HAP-1 (cell line): Measurements from ENCODE around the gene SUN1.

ENCODE experiments used
- DNase-seq, 2 experiments: peaks; one replicate each; pipeline ENCODE4 v3.0.0-alpha.2; 2016 to 2020; ENCODE audit warnings: low spot score in 2 of 2
- H3K27me3 ChIP-seq: fragments of 250-450 bp; sonication (Bioruptor Pico); 2 replicates; pipeline ENCODE4 v1.5.1; 2020; ENCODE audit warnings: low read depth, mild to moderate bottlenecking, moderate library complexity
- H3K36me3 ChIP-seq: fragments of 250-450 bp; sonication (Bioruptor Pico); replicated peaks from 2 replicates; pipeline ENCODE4 v1.5.1; 2020; ENCODE audit warnings: mild to moderate bottlenecking
- H3K4me1 ChIP-seq: fragments of 250-450 bp; sonication (Bioruptor Pico); 2 replicates; pipeline ENCODE4 v1.5.1; 2020; ENCODE audit warnings: mild to moderate bottlenecking
- H3K4me3 ChIP-seq: fragments of 250-450 bp; sonication (Bioruptor Pico); 2 replicates; pipeline ENCODE4 v1.5.1; 2020; ENCODE audit warnings: mild to moderate bottlenecking, moderate library complexity
- H3K9me3 ChIP-seq: fragments of 250-450 bp; sonication (Bioruptor Pico); 2 replicates; pipeline ENCODE4 v1.5.1; 2020; ENCODE audit warnings: mild to moderate bottlenecking, moderate library complexity
- in situ Hi-C: fragments of 300-500 bp; cut with MboI; formaldehyde crosslinking; loops from 3 replicates; pipeline ENCODE4 v1.14.3; 2020; ENCODE audit warnings: low sequenced_read_pairs, inconsistent platforms, mixed read lengths

Gene SUN1

GRCh38 chr7:876077-876971 lies 44.0 kb downstream of the SUN1 start, which contains the start of gene GET4:
Gene GET4 (plus strand): TSS chr7:876554. CDS start chr7:876646, 92 bp downstream.
- H3K9me3 ChIP-seq, result no peaks in the 10 kb centered on the region
- H3K4me3 ChIP-seq, result peak within 1 kb of the TSS; percentile 93
- in situ Hi-C loops, result no loop called here
- peaks cover 23% of the 10 kb centered on the region for H3K4me1 ChIP-seq
- H3K36me3 ChIP-seq, result peaks cover 41% of the 10 kb centered on the region
- DNase-seq, result peak; percentile 84 to 93
- no peaks in the 10 kb centered on the region for H3K27me3 ChIP-seq

- H3K36me3 ChIP-seq, result peaks cover 40% of the 10 kb centered on the region
Measured at GRCh38 chr7:876972-877311, 44.7 kb downstream of the SUN1 start.

GRCh38 chr7:877312-878232 lies 45.3 kb downstream of the SUN1 start:
- H3K4me3 ChIP-seq, result peak overlapping the region; percentile 93
- H3K4me1 ChIP-seq, result peaks cover 23% of the 10 kb centered on the region
- peak in 1 of 2 experiments; percentile 49 for DNase-seq
- in situ Hi-C loops, result no loop called here
- H3K9me3 ChIP-seq, result no peaks in the 10 kb centered on the region
- H3K27me3 ChIP-seq, result no peaks in the 10 kb centered on the region
- peaks cover 34% of the 10 kb centered on the region for H3K36me3 ChIP-seq

More at GRCh38 chr7:876972-877311, 44.7 kb downstream of the SUN1 start:
- Histone ChIP-seq H3K9me3 (no peaks in the 10 kb centered on the region), H3K4me3 (peak overlapping the region; percentile 93), H3K27me3 (no peaks in the 10 kb centered on the region), H3K4me1 (peaks cover 23% of the 10 kb centered on the region)
- in situ Hi-C loops, result no loop called here
- peak in 1 of 2 experiments; percentile 61 for DNase-seq

- Histone ChIP-seq H3K36me3 (peaks cover 18% of the 10 kb centered on the region), H3K4me3 (no peak overlapping the region), H3K9me3 (no peaks in the 10 kb centered on the region), H3K27me3 (no peaks in the 10 kb centered on the region), H3K4me1 (peaks cover 18% of the 10 kb centered on the region)
- no peak for DNase-seq
- in situ Hi-C loops, result no loop called here
Measured at GRCh38 chr7:879093-879492, 46.8 kb downstream of the SUN1 start.

- peaks cover 18% of the 10 kb centered on the region for H3K4me1 ChIP-seq
- in situ Hi-C loops, result no loop called here
Measured at GRCh38 chr7:879706-880105, 47.4 kb downstream of the SUN1 start.

GRCh38 chr7:880450-880849 lies 48.2 kb downstream of the SUN1 start:
- in situ Hi-C loops, result no loop called here
- Histone ChIP-seq H3K4me3 (no peak overlapping the region), H3K27me3 (no peaks in the 10 kb centered on the region), H3K36me3 (peaks cover 15% of the 10 kb centered on the region), H3K4me1 (peaks cover 16% of the 10 kb centered on the region), H3K9me3 (no peaks in the 10 kb centered on the region)
- no peak for DNase-seq

More at GRCh38 chr7:879706-880105, 47.4 kb downstream of the SUN1 start:
- no peaks in the 10 kb centered on the region for H3K27me3 ChIP-seq
- no peaks in the 10 kb centered on the region for H3K9me3 ChIP-seq
- peaks cover 15% of the 10 kb centered on the region for H3K36me3 ChIP-seq
- no peak overlapping the region for H3K4me3 ChIP-seq
- no peak for DNase-seq

GRCh38 chr7:881441-882234 lies 49.4 kb downstream of the SUN1 start:
- no peak for DNase-seq
- H3K9me3 ChIP-seq, result no peaks in the 10 kb centered on the region
- peaks cover 16% of the 10 kb centered on the region for H3K36me3 ChIP-seq
- peaks cover 11% of the 10 kb centered on the region for H3K4me1 ChIP-seq
- H3K4me3 ChIP-seq, result no peak overlapping the region
- in situ Hi-C loops, result no loop called here
- H3K27me3 ChIP-seq, result no peaks in the 10 kb centered on the region

- in situ Hi-C loops, result no loop called here
- DNase-seq, result no peak
- H3K4me3 ChIP-seq, result no peak overlapping the region
- H3K36me3 ChIP-seq, result peaks cover 24% of the 10 kb centered on the region
- H3K27me3 ChIP-seq, result no peaks in the 10 kb centered on the region
- H3K9me3 ChIP-seq, result no peaks in the 10 kb centered on the region
- H3K4me1 ChIP-seq, result peaks cover 11% of the 10 kb centered on the region
Measured at GRCh38 chr7:882336-883035, 50.2 kb downstream of the SUN1 start.

GRCh38 chr7:883055-884021 lies 51.1 kb downstream of the SUN1 start:
- Histone ChIP-seq H3K4me1 (peaks cover 9% of the 10 kb centered on the region), H3K36me3 (peaks cover 33% of the 10 kb centered on the region), H3K9me3 (no peaks in the 10 kb centered on the region), H3K4me3 (no peak overlapping the region), H3K27me3 (no peaks in the 10 kb centered on the region)
- in situ Hi-C loops, result no loop called here
- DNase-seq, result no peak

- Histone ChIP-seq H3K27me3 (no peaks in the 10 kb centered on the region), H3K4me1 (no peaks in the 10 kb centered on the region), H3K9me3 (no peaks in the 10 kb centered on the region), H3K4me3 (no peak overlapping the region), H3K36me3 (peaks cover 31% of the 10 kb centered on the region)
- no peak for DNase-seq
- in situ Hi-C loops, result no loop called here
Measured at GRCh38 chr7:884191-885003, 52.1 kb downstream of the SUN1 start.

GRCh38 chr7:885261-885892 lies 53.1 kb downstream of the SUN1 start:
- H3K4me1 ChIP-seq, result no peaks in the 10 kb centered on the region

More at GRCh38 chr7:885261-885892, 53.1 kb downstream of the SUN1 start:
- in situ Hi-C loops, result no loop called here
- H3K27me3 ChIP-seq, result no peaks in the 10 kb centered on the region
- H3K4me3 ChIP-seq, result no peak overlapping the region
- DNase-seq, result no peak
- H3K36me3 ChIP-seq, result peaks cover 26% of the 10 kb centered on the region
- no peaks in the 10 kb centered on the region for H3K9me3 ChIP-seq
